Coronary artery (tissue), 2 donors: ENCODE results near the gene ZNF765.
"Not testable (repeated sequence)": the region's sequence is repeated elsewhere in the genome, so short reads cannot be mapped to it uniquely, and the experiment has no call there.

ENCODE experiments used
- DNase-seq: peaks from one replicate; pipeline ENCODE4 v3.0.0-alpha.2; 2017; ENCODE audit warnings: low spot score
- H3K27ac ChIP-seq, 2 donors: fragments of 200-600 bp; sonication (generic); one replicate each; pipeline ENCODE4 v1.5.1; 2016 to 2019
- H3K4me3 ChIP-seq: fragments of 200-600 bp; sonication (generic); 2 replicates; pipeline ENCODE4 v1.5.1; 2016; ENCODE audit warnings: mild to moderate bottlenecking, moderate library complexity
- TF ChIP-seq, protein P1 (sequence below): fragments of 200-600 bp; sonication (generic); IDR thresholded peaks from one replicate; pipeline ENCODE4 v1.5.1; 2019; ENCODE audit warnings: antibody characterized with exemption

Gene ZNF765

DNA sequence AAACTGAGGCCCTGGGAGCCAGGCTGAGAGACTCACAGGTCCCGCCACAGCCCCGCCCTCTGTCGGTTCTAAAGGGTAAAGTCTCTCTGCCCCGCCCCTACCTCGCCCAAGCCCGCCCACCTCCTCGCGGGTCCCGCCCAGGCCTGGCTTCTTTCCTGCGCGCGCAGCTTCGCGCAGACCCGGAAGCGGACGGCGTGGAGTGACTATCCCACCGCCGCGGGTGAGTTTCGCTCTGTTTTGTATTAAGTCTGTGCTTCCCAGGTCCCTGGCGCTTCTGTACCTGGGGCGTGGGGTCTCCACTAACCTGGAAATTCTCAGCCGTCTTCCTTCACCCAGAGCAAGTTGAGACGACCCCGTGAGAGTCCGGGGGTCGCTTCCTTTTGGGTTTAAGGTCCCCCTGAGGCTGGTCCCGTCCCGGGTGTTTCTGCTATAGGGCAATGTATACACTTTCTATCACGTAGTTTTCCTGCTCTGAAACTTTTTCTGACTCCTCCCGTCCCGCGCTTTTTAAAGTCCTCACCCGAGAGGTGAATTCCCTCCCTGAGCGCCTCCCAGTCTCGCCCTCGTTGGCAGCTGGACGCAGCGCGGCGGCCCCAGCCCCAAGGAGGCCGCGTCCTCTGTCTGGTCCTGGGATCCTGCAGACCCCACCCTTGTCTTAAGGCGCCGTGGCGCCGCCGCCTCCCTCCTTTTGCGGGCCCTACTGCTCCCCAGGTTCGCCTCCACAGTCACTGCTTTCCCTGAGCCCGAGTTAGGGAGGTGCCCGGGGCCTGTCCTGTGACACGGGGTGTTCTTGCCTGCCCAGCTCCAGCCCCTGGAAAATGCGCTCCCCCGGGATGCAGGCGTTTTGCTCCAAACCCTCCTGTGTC is at the start of gene ZNF765:
TSS of gene ZNF765 (plus strand) at position 176 of the 866 bp plus-strand sequence. CDS start 2,867 bp downstream, outside the sequence.
- Histone ChIP-seq H3K4me3 (peak within 1 kb of the TSS; percentile 69), H3K27ac (peak within 1 kb of the TSS; percentile 78 to 86)
- DNase-seq: peak; percentile 95
- TF ChIP-seq, protein P1, sequence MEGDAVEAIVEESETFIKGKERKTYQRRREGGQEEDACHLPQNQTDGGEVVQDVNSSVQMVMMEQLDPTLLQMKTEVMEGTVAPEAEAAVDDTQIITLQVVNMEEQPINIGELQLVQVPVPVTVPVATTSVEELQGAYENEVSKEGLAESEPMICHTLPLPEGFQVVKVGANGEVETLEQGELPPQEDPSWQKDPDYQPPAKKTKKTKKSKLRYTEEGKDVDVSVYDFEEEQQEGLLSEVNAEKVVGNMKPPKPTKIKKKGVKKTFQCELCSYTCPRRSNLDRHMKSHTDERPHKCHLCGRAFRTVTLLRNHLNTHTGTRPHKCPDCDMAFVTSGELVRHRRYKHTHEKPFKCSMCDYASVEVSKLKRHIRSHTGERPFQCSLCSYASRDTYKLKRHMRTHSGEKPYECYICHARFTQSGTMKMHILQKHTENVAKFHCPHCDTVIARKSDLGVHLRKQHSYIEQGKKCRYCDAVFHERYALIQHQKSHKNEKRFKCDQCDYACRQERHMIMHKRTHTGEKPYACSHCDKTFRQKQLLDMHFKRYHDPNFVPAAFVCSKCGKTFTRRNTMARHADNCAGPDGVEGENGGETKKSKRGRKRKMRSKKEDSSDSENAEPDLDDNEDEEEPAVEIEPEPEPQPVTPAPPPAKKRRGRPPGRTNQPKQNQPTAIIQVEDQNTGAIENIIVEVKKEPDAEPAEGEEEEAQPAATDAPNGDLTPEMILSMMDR: peak; percentile 58

DNA sequence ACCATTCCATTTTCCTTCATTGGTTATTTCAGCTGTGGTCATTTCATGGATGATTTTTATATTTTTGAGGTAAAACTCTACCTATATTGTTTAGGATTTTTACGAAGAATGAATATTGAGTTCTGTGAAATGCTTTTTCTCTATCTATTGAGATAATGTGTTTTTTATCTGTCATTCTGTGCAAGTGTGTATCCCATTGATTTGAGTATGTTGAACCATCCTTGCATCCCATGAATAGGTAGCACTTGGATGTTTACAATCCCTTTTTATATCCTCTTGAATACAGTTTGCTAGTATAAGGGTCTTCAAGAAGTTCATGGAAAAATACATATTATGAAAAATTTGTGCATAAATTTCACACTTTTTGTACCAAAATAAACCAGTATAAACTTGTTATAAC is 39.2 kb upstream of the ZNF765 start:
- TF ChIP-seq, protein P1: no peak
- no peak overlapping the region for H3K27ac ChIP-seq

DNA sequence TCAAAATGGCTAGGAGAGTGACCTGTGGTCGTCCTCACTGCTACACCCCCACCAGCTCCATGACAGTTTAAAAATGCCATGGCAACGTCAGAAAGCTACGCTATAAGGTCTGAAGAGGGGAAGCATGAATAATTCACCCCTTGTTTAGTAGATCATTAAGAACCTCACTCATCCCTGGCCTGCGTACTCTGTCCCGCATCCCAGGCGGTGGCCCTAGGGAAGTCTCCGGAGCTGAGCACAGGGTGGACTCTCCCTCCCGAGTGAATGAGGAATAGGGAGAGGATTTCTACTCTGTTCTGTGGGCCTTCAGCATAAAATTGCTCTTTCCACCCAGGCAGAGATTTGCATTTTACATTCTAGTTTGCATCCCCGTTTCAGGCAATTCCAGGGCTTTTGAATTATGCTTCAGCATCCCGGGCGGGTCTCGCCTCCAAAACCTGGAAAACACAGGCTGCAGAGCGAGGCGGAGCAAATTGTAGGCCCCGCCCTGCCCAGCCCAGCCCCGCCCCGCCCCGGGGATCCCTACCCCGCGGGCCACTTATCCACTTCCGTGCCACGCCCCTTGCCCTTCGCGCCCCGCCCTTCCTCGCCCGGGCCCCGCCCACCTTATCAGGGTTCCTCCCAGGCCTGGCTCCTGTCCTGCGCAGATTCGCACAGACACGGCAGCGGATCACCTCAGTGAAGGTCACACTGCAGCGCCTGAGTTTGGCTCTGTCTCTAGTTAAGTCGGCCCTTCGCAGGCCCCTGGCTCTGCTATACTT is 36.9 kb upstream of the ZNF765 start:
- Histone ChIP-seq H3K27ac (no peak overlapping the region), H3K4me3 (no peak overlapping the region)
- DNase-seq: no peak
- TF ChIP-seq, protein P1: no peak

More for the DNA sequence above, 39.2 kb upstream of the ZNF765 start:
- DNase-seq: no peak
- no peak overlapping the region for H3K4me3 ChIP-seq

DNA sequence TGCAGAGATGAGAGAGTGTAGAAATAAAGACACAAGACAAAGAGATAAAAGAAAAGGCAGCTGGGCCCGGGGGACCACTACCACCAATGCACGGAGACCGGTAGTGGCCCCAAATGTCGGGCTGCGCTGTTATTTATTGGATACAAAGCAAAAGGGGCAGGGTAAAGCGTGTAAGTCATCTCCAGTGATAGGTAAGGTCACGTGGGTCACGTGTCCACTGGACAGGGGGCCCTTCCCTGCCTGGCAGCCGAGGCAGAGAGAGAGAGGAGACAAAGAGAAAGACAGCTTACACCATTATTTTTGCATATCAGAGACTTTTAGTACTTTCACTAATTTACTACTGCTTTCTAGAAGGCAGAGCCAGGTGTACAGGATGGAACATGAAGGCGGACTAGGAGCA is 34.9 kb upstream of the ZNF765 start:
- not testable (repeated sequence) for H3K4me3 ChIP-seq, H3K27ac ChIP-seq, DNase-seq

DNA sequence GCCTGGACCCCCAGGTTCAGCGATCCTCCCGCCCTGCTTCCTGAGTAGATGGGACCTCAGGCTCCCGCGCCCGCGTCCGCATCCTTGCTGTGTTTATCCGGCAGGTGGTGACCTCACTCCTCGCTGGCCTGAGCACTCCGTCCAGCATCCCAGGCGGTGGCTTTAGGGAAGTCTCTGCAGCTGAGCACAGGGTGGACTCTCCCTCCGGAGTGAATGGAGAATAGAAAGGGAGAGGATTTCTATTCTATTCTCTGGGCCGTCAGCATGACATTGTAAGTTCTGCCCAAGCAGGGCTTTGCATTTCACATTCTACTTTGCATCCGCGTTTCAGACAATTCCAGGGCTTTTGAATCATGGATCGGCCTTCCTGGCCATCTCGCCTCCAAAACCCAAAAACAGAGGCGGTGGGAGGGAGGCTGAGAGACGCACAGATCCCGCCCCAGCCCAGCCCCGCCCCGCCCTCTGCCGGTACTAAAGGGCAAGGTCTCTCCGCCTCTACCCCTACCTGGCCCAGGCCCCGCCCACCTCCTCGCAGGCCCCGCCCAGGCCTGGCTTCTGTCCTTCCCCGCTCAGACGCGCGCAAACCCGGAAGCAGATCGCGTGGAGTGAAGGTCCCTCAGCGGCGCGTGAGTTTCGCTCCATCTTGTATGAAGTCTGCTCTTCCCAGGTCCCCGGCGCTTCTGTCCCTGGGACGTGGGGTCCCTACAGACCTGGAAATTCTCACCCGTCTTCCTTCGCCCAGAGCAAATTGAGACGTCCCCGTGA is 29.6 kb upstream of the ZNF765 start, which contains the start of gene ZNF525:
TSS of gene ZNF525 (plus strand) at position 572 of the 765 bp plus-strand sequence. CDS start 6,577 bp downstream, outside the sequence.
- TF ChIP-seq, protein P1: no peak
- peak; percentile 89 for DNase-seq
- peak within 1 kb of the TSS; percentile 65 to 75 for H3K27ac ChIP-seq
- peak within 1 kb of the TSS; percentile 77 for H3K4me3 ChIP-seq

DNA sequence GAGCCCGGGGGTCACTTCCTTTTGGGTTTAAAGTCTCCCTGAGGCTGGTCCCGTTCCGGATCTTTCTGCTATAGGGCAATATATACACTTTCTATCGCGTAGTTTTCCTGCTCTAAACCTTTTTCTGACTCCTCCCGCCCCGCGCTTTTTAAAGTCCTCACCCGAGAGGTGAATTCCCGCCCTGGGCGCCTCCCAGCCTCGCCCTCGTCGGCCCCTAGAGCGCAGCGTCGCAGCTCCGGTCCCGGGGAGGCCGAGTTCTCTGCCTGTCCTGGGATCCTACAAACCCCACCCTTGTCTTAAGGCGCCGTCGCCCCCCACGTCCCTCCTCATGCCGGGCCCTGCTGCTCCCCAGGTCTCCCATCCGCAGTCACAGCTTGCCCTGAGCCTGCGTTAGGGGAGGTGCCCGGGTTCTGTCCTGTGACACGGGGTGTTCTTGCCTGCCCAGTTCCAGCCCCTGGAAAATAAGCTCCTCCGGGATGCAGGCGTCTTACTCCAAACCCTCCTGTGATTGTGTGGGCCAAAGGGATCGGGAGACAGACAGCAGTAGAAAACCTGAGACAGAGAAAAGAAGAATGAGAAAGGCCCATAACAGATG is 29.0 kb upstream of the ZNF765 start:
- H3K27ac ChIP-seq: peak overlapping the region; percentile 65 to 75

More for the DNA sequence above, 29.0 kb upstream of the ZNF765 start:
- peak overlapping the region; percentile 77 for H3K4me3 ChIP-seq
- TF ChIP-seq, protein P1: no peak
- no peak for DNase-seq
